HepG2 (cell line): ENCODE data around the gene BABAM1. TPM values are rescaled to one million over a fixed set of nuclear protein-coding genes. Genes with fewer than 3 reads are reported as not detected.

ENCODE experiments used
- BCL6 ChIP-seq: IDR thresholded peaks from 2 replicates; pipeline ENCODE4 v1.6.1; 2016; ENCODE audit warnings: missing genetic modification reagents, missing compliant biosample characterization
- BRF2 ChIP-seq: sonication (generic); formaldehyde crosslinking; IDR thresholded peaks from 2 replicates; pipeline ENCODE4 v1.8.1; 2022; ENCODE audit warnings: mild to moderate bottlenecking, missing genetic modification reagents
- CHD2 ChIP-seq: IDR thresholded peaks from 2 replicates; pipeline ENCODE4 v1.6.1; 2011; ENCODE audit warnings: low read depth, low read length, improper control_type of control experiment
- FIP1L1 ChIP-seq: fragments of 200-400 bp; formaldehyde crosslinking; IDR thresholded peaks from 2 replicates; pipeline ENCODE4 v1.6.1; 2018; ENCODE audit warnings: low read depth, mild to moderate bottlenecking, low read length, moderate library complexity, borderline replicate concordance; ENCODE audit not compliant: insufficient read depth
- HMG20B ChIP-seq: conservative IDR thresholded peaks from 2 replicates; pipeline ENCODE4 v1.6.1; 2016; ENCODE audit warnings: missing genetic modification reagents, missing compliant biosample characterization
- HMGA1 ChIP-seq: sonication (generic); formaldehyde crosslinking; conservative IDR thresholded peaks from 2 replicates; pipeline ENCODE4 v1.4.0; 2020; ENCODE audit warnings: missing genetic modification reagents
- SETDB1 ChIP-seq: sonication (generic); formaldehyde crosslinking; IDR thresholded peaks from 2 replicates; pipeline ENCODE4 v1.5.1; 2020; ENCODE audit warnings: missing genetic modification reagents, mild to moderate bottlenecking, borderline replicate concordance
- SRSF4 ChIP-seq: fragments of 200-400 bp; formaldehyde crosslinking; IDR thresholded peaks from one replicate; pipeline ENCODE4 v1.6.1; 2018; ENCODE audit warnings: mild to moderate bottlenecking, low read depth, low read length, moderate library complexity; ENCODE audit not compliant: poor library complexity, severe bottlenecking
- TBX2 ChIP-seq: sonication (generic); formaldehyde crosslinking; IDR thresholded peaks from 2 replicates; pipeline ENCODE4 v1.5.0; 2020; ENCODE audit warnings: missing genetic modification reagents, mild to moderate bottlenecking, borderline replicate concordance
- U2AF1 ChIP-seq: fragments of 200-400 bp; formaldehyde crosslinking; optimal IDR thresholded peaks from 2 replicates; pipeline ENCODE3; 2017; ENCODE audit warnings: mild to moderate bottlenecking, low read depth, low read length
- ZBTB38 ChIP-seq: sonication (generic); formaldehyde crosslinking; IDR thresholded peaks from 2 replicates; pipeline ENCODE4 v1.5.1; 2020; ENCODE audit warnings: mild to moderate bottlenecking, missing genetic modification reagents
- ZBTB40 ChIP-seq, 2 experiments: fragments of 450-650 bp in 1 of 2; sonication (generic) in 1 of 2; formaldehyde crosslinking in 1 of 2; IDR thresholded peaks; 2 replicates each; pipeline versions ENCODE4 v1.6.1 to v1.8.0; 2016 to 2022; ENCODE audit warnings: antibody characterized with exemption in 1 of 2, mild to moderate bottlenecking in 1 of 2, missing genetic modification reagents in 1 of 2
- ZNF280D ChIP-seq: sonication (generic); formaldehyde crosslinking; IDR thresholded peaks from 2 replicates; pipeline ENCODE4 v1.5.1; 2020; ENCODE audit warnings: mild to moderate bottlenecking, missing genetic modification reagents
- polyA plus RNA-seq, 8 experiments: library from polyadenylated mRNA; depleted of rRNA in 3 of 8; stranded (reverse) in 7 of 8; unstranded in 1 of 8; fragments of >200 nt; fragmentation: Illumina TruSeq in 4 of 8; extraction: Trizol in 4 of 8; gene quantifications; 2 replicates each; pipeline versions ENCODE4 v1.2.1 to v1.2.3, GENCODE V29; 2011 to 2016; ENCODE audit warnings: low read depth in 4 of 8, missing spikeins in 1 of 8, mixed read lengths in 1 of 8; ENCODE audit not compliant: insufficient read depth in 1 of 8
- total RNA-seq, 5 experiments: library from RNA; depleted of rRNA; stranded (reverse); fragments of >200 nt; fragmentation: Illumina TruSeq; extraction: Trizol; gene quantifications; 2 replicates each; pipeline ENCODE4 v1.2.3, GENCODE V29; 2016; ENCODE audit warnings: low read depth in 1 of 5
- TF ChIP-seq, protein P1 (sequence below): sonication (generic); formaldehyde crosslinking; IDR thresholded peaks from 2 replicates; pipeline ENCODE4 v1.8.1; 2023; ENCODE audit warnings: mild to moderate bottlenecking, missing genetic modification reagents, borderline replicate concordance

Gene BABAM1
- total and polyA plus RNA-seq, 2 of the 13 experiments (the other 11 are each of a cell fraction or from before 2014, with no cell fraction given), result 70.0 to 82.0 TPM

- TF ChIP-seq ZBTB40 (IDR thresholded peaks at IDR 0.05) (no peak), ZBTB40 (CRISPR knock-in tag; IDR thresholded peaks at IDR 0.05) (peak; percentile 69; the same call in 1 of the 2 replicates), HMGA1 (CRISPR knock-in tag) (no peak), CHD2 (peak; percentile 18; the same call in 1 of the 2 replicates), SRSF4 (no peak), BCL6 (CRISPR knock-in tag) (peak; percentile 99), TBX2 (peak; percentile 93), BRF2 (CRISPR knock-in tag) (0 out of 2 replicates have a peak, but pooled peaks have one; percentile 35), SETDB1 (CRISPR knock-in tag) (no peak), U2AF1 (peak; percentile 73), ZBTB38 (CRISPR knock-in tag) (no peak), FIP1L1 (no peak), ZNF280D (CRISPR knock-in tag) (peak; percentile 75; the same call in 1 of the 2 replicates), HMG20B (CRISPR knock-in tag) (peak; percentile 97)
- TF ChIP-seq, protein P1, sequence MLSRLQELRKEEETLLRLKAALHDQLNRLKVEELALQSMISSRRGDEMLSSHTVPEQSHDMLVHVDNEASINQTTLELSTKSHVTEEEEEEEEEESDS (CRISPR knock-in tag), result no peak
Measured at GRCh38 chr19:17248011-17248776, 19.0 kb upstream of the BABAM1 start (continued).
